Measurements from ENCODE around the gene PPIP5K2.

- TF ChIP-seq CTCF (IDR thresholded peaks at IDR 0.05; ENCODE audit: low read length) (no peak), EZH2 (optimal IDR thresholded peaks at IDR 0.05; ENCODE audit: low read depth, low read length) (no peak)
These were observed 134.8 kb downstream of the PPIP5K2 start for GRCh38 chr5:103254921-103255320.
